Mammary epithelial cell (primary cell): ENCODE measurements around the gene MAP3K10.

Experiments used
- CTCF ChIP-seq, 2 donors: IDR thresholded peaks in 1 of 2; conservative IDR thresholded peaks in 1 of 2; 2 replicates each; pipeline ENCODE4 v1.5.1; 2011 to 2012; ENCODE audit warnings: inconsistent platforms in 2 of 2, low read length in 2 of 2, mild to moderate bottlenecking in 2 of 2, control low read depth in 1 of 2, low read depth in 1 of 2; ENCODE audit not compliant: insufficient read depth in 1 of 2; ENCODE audit errors: extremely low read depth in 1 of 2
- EZH2 ChIP-seq: IDR thresholded peaks from 2 replicates; pipeline ENCODE4 v1.6.1; 2012; ENCODE audit warnings: low read length, inconsistent platforms, borderline replicate concordance

GRCh38 chr19:40245506-40246128 lies 54.4 kb downstream of the MAP3K10 start:
- TF ChIP-seq CTCF (conservative IDR thresholded peaks at IDR 0.05 in 1 of 2, IDR thresholded peaks at IDR 0.05 in 1 of 2; ENCODE audit: extremely low read depth in 1 of 2, insufficient read depth in 1 of 2, low read depth in 1 of 2, low read length in 2 of 2) (no peak), EZH2 (no peak)
